Caco-2 (cell line): Measurements from ENCODE around the gene REC114. TPM values are rescaled to one million over a fixed set of nuclear protein-coding genes. Genes with fewer than 3 reads are reported as not detected.
A peak's percentile ranks its signal among the peaks of the same experiment; 100 is the strongest.

Source experiments
- Bru-seq: library from RNA; stranded (reverse); fragments of 400-500 nt; gene quantifications from one replicate; lab custom pipeline; 2021; lab: Mats Ljungman, UMichigan
- BruChase-seq, 2 experiments: library from RNA; stranded (reverse); fragments of 400-500 nt; gene quantifications; one replicate each; lab custom pipeline; 2021; lab: Mats Ljungman, UMichigan
- BruUV-seq: library from RNA; stranded (reverse); fragments of 400-500 nt; replicated peaks from 2 replicates; lab custom pipeline; 2021; lab: Mats Ljungman, UMichigan
- CTCF ChIA-PET: fragments of 300-600 bp; sonication (Branson Sonifier 250); formaldehyde crosslinking; loops from one replicate; lab custom pipeline; 2022; ENCODE audit warnings: antibody characterized with exemption; lab: Charles Lee
- POLR2A ChIA-PET: fragments of 300-600 bp; sonication (Branson Sonifier 250); formaldehyde crosslinking; loops from one replicate; lab custom pipeline; 2022; ENCODE audit warnings: antibody characterized with exemption; lab: Charles Lee
- DNase-seq, 2 experiments: peaks; one replicate each; pipeline versions ENCODE4 v3.0.0 to v3.0.0-alpha.2; 2020 to 2022
- H3K27me3 ChIP-seq: replicated peaks from 2 replicates; pipeline ENCODE4 v1.6.0; 2011; ENCODE audit warnings: low read length; ENCODE audit not compliant: control insufficient read depth, insufficient read depth
- H3K36me3 ChIP-seq: 2 replicates; pipeline ENCODE4 v1.5.1; 2011; ENCODE audit warnings: low read length; ENCODE audit not compliant: control insufficient read depth, insufficient read depth
- H3K4me1 ChIP-seq: fragments of 250-450 bp; sonication (Bioruptor Pico); 2 replicates; pipeline ENCODE4 v1.5.1; 2020; ENCODE audit warnings: mild to moderate bottlenecking
- H3K4me3 ChIP-seq: 2 replicates; pipeline ENCODE4 v1.5.1; 2011; ENCODE audit warnings: low read depth, mild to moderate bottlenecking, control low read depth, low read length
- H3K9me3 ChIP-seq: fragments of 250-450 bp; sonication (Bioruptor Pico); 2 replicates; pipeline ENCODE4 v1.5.1; 2020; ENCODE audit warnings: mild to moderate bottlenecking, moderate library complexity
- H3K27ac Mint-ChIP-seq: one replicate; pipeline ENCODE4 v1.8.0; 2022; ENCODE audit warnings: mixed read lengths; ENCODE audit not compliant: unreplicated experiment
- H3K27me3 Mint-ChIP-seq: one replicate; pipeline ENCODE4 v1.8.0; 2022; ENCODE audit warnings: mixed read lengths; ENCODE audit not compliant: insufficient read depth, unreplicated experiment
- H3K36me3 Mint-ChIP-seq: one replicate; pipeline ENCODE4 v1.8.0; 2022; ENCODE audit warnings: mild to moderate bottlenecking, mixed read lengths; ENCODE audit not compliant: insufficient read depth, unreplicated experiment
- H3K4me1 Mint-ChIP-seq: one replicate; pipeline ENCODE4 v1.8.0; 2022; ENCODE audit warnings: low read depth, mixed read lengths; ENCODE audit not compliant: unreplicated experiment
- H3K4me3 Mint-ChIP-seq: one replicate; pipeline ENCODE4 v1.8.0; 2022; ENCODE audit warnings: mild to moderate bottlenecking, moderate library complexity, mixed read lengths; ENCODE audit not compliant: unreplicated experiment
- H3K9me3 Mint-ChIP-seq: one replicate; pipeline ENCODE4 v1.8.0; 2022; ENCODE audit warnings: mixed read lengths; ENCODE audit not compliant: unreplicated experiment
- intact Hi-C: fragments of 100-400 bp; cut with micrococcal nuclease; formaldehyde crosslinking; loops from one replicate; pipeline ENCODE4 v1.10.0; 2022; ENCODE audit not compliant: unreplicated experiment
- long read RNA-seq: library from polyadenylated mRNA; stranded (forward); transcript quantifications from one replicate; pipeline ENCODE4 v2.0.0, GENCODE V29; 2022
- total RNA-seq: library from RNA; stranded (reverse); gene quantifications from 2 replicates; pipeline ENCODE4 v1.2.3, GENCODE V29; 2022
- TF ChIP-seq, protein P1 (sequence below), 2 experiments: fragments of 200-600 bp in 1 of 2; IDR thresholded peaks; 1 replicate in 1 of 2; 2 replicates in 1 of 2; pipeline versions ENCODE4 v1.5.1 to v1.8.0; 2011 to 2022; ENCODE audit warnings: antibody characterized with exemption in 1 of 2, control low read depth in 1 of 2, inconsistent platforms in 1 of 2, low read depth in 1 of 2, low read length in 1 of 2, mild to moderate bottlenecking in 1 of 2, moderate library complexity in 1 of 2; ENCODE audit not compliant: insufficient read depth in 1 of 2, severe bottlenecking in 1 of 2, unreplicated experiment in 1 of 2

The REC114 gene, protein sequence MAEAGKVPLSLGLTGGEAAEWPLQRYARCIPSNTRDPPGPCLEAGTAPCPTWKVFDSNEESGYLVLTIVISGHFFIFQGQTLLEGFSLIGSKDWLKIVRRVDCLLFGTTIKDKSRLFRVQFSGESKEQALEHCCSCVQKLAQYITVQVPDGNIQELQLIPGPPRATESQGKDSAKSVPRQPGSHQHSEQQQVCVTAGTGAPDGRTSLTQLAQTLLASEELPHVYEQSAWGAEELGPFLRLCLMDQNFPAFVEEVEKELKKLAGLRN
- total RNA-seq (not detected in 2 replicates), Bru-seq, nascent RNA (percentile 5 among the genes with signal in this experiment), BruChase-seq, experiment 1, labeled RNA remaining after a 2-hour chase (percentile 5 among the genes with signal in this experiment), BruChase-seq, experiment 2, labeled RNA remaining after a 6-hour chase (percentile 2 among the genes with signal in this experiment)
- long read RNA-seq, partial matches to known transcripts = 0 of 1 reads
- long read RNA-seq, other reads (novel, unspliced or antisense) = 1 of 1 reads

DNA sequence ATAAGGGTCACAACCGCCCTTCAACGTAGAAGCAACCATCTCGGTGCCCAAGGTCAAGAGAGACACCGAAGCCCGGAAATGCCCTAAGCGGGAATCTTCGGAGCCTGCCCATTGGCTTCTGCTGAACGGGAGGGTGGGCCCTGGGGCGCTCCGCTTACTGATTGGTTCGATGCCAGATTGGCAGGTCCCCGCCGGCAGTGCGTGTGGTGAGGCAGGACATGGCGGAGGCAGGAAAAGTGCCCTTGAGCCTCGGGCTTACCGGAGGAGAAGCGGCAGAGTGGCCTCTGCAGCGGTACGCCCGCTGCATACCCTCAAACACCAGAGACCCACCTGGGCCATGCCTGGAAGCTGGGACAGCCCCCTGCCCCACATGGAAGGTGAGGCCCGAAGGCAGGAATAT, at the start of gene REC114:
Gene REC114 (plus strand): TSS at position 197 of the 400 bp plus-strand sequence. CDS start 22 bp downstream, at position 219.
- Mint-ChIP-seq H3K4me3 (no peak within 1 kb of the TSS), H3K9me3 (no peaks in the 10 kb centered on the region), H3K4me1 (no peaks in the 10 kb centered on the region), H3K27ac (no peak within 1 kb of the TSS), H3K27me3 (peaks cover 20% of the 10 kb centered on the region), H3K36me3 (no peaks in the 10 kb centered on the region)
- TF ChIP-seq, protein P1, sequence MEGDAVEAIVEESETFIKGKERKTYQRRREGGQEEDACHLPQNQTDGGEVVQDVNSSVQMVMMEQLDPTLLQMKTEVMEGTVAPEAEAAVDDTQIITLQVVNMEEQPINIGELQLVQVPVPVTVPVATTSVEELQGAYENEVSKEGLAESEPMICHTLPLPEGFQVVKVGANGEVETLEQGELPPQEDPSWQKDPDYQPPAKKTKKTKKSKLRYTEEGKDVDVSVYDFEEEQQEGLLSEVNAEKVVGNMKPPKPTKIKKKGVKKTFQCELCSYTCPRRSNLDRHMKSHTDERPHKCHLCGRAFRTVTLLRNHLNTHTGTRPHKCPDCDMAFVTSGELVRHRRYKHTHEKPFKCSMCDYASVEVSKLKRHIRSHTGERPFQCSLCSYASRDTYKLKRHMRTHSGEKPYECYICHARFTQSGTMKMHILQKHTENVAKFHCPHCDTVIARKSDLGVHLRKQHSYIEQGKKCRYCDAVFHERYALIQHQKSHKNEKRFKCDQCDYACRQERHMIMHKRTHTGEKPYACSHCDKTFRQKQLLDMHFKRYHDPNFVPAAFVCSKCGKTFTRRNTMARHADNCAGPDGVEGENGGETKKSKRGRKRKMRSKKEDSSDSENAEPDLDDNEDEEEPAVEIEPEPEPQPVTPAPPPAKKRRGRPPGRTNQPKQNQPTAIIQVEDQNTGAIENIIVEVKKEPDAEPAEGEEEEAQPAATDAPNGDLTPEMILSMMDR (IDR thresholded peaks at IDR 0.05; ENCODE audit: insufficient read depth in 1 of 2, low read depth in 1 of 2, low read length in 1 of 2, severe bottlenecking in 1 of 2, unreplicated experiment in 1 of 2) = no peak
- Histone ChIP-seq H3K9me3 (no peaks in the 10 kb centered on the region), H3K36me3 (no peaks in the 10 kb centered on the region), H3K4me1 (no peaks in the 10 kb centered on the region), H3K4me3 (no peak within 1 kb of the TSS), H3K27me3 (no peaks in the 10 kb centered on the region)
- no TSS peak for BruUV-seq
- CTCF ChIA-PET = no interaction called here
- POLR2A ChIA-PET = no interaction called here
- intact Hi-C loops = no loop called here
- no peak for DNase-seq

DNA sequence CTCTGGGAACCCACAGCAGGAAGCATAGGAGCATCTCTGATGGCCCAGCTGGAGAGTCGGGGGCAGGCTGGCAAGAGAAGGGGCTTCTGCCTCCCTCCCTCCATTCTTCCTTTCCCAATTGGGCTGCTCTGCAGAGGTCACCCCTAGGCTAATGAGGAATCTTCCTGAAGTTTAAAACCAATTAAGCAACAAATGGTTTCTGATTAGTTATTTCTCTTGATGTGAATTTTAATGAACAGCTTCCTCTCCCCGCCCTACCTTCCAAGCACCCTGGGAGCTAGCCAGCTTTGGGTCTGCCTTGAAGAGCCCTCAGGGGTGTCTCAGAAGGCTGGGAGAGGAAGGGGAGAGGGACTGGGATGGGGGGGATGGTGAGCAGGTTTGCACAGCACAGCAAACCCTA, 49.6 kb upstream of the REC114 start:
- POLR2A ChIA-PET = no interaction called here
- BruUV-seq = no TSS peak
- CTCF ChIA-PET = no interaction called here

DNA sequence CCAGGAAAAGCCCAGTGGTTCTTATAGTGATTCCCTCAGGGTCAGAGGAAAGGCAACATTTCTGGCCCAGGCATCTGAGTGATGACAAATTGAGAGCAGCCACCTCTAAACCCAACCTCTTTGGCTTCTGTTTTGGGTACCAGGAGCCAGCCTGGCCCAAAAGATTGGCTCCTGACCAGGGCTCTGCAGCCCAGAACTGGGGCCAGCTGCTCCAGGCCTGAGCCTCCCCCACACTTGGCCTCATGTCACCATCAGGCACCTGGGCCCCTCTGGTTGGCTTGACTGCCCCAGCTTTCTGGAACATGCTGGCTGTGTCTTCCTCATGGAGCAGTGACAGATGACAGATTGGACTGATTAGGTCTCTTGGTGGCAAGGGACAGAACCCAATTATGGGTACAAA, 48.2 kb upstream of the REC114 start:
- TF ChIP-seq, protein P1 (IDR thresholded peaks at IDR 0.05; ENCODE audit: insufficient read depth in 1 of 2, low read depth in 1 of 2, low read length in 1 of 2, severe bottlenecking in 1 of 2, unreplicated experiment in 1 of 2) = no peak
- intact Hi-C loops = loop anchor here (10.0 kb wide), 1 partner anchor 70 kb away; no protein-coding TSS in a partner anchor
- Histone ChIP-seq H3K36me3 (no peaks in the 10 kb centered on the region), H3K27me3 (no peaks in the 10 kb centered on the region), H3K4me1 (peaks cover 19% of the 10 kb centered on the region), H3K4me3 (no peak overlapping the region), H3K9me3 (no peaks in the 10 kb centered on the region)
- H3K27me3 Mint-ChIP-seq = peaks cover 4% of the 10 kb centered on the region
- H3K36me3 Mint-ChIP-seq = no peaks in the 10 kb centered on the region
- BruUV-seq = no TSS peak
- H3K27ac Mint-ChIP-seq = no peak overlapping the region
- peaks cover 9% of the 10 kb centered on the region for H3K4me1 Mint-ChIP-seq
- ChIA-PET POLR2A (no interaction called here), CTCF (no interaction called here)
- H3K9me3 Mint-ChIP-seq = peaks cover 8% of the 10 kb centered on the region
- no peak for DNase-seq
- no peak overlapping the region for H3K4me3 Mint-ChIP-seq

More for the DNA sequence above, 49.6 kb upstream of the REC114 start:
- no peaks in the 10 kb centered on the region for H3K36me3 ChIP-seq
- Mint-ChIP-seq H3K36me3 (no peaks in the 10 kb centered on the region), H3K4me3 (no peak overlapping the region), H3K4me1 (peaks cover 12% of the 10 kb centered on the region), H3K27me3 (peaks cover 4% of the 10 kb centered on the region), H3K27ac (no peak overlapping the region), H3K9me3 (peaks cover 8% of the 10 kb centered on the region)
- intact Hi-C loops = loop anchor here (10.0 kb wide), 1 partner anchor 69 kb away; no protein-coding TSS in a partner anchor
- no peak for DNase-seq
- no peaks in the 10 kb centered on the region; the same call in 1 of the 2 replicates for H3K9me3 ChIP-seq
- peaks cover 33% of the 10 kb centered on the region for H3K4me1 ChIP-seq
- H3K27me3 ChIP-seq = no peaks in the 10 kb centered on the region
- H3K4me3 ChIP-seq = no peak overlapping the region
- TF ChIP-seq, protein P1 (IDR thresholded peaks at IDR 0.05; ENCODE audit: insufficient read depth in 1 of 2, low read depth in 1 of 2, low read length in 1 of 2, severe bottlenecking in 1 of 2, unreplicated experiment in 1 of 2) = no peak
